Liver (tissue), 3 donors: ENCODE measurements around the gene RPL5.

Source experiments
- CTCF ChIP-seq: fragments of 150-350 bp; IDR thresholded peaks from 2 replicates; pipeline ENCODE4 v1.5.1; 2017; ENCODE audit warnings: improper control_type of control experiment, low read depth, low read length; ENCODE audit not compliant: missing input control
- GABPA ChIP-seq, 2 donors: IDR thresholded peaks in 1 of 2; conservative IDR thresholded peaks in 1 of 2; 2 replicates each; pipeline ENCODE4 v1.6.1; 2016; ENCODE audit warnings: antibody characterized with exemption in 2 of 2, mild to moderate bottlenecking in 1 of 2, moderate library complexity in 1 of 2
- MAX ChIP-seq: IDR thresholded peaks from 2 replicates; pipeline ENCODE4 v1.6.1; 2016; ENCODE audit warnings: antibody characterized with exemption
- RXRA ChIP-seq, 2 donors: IDR thresholded peaks; 2 replicates each; pipeline ENCODE4 v1.6.1; 2017 to 2018; ENCODE audit warnings: antibody characterized with exemption in 2 of 2, mild to moderate bottlenecking in 1 of 2
- SP1 ChIP-seq: IDR thresholded peaks from 2 replicates; pipeline ENCODE4 v1.6.1; 2018; ENCODE audit warnings: antibody characterized with exemption, mild to moderate bottlenecking
- YY1 ChIP-seq: IDR thresholded peaks from 2 replicates; pipeline ENCODE4 v1.6.1; 2016; ENCODE audit warnings: antibody characterized with exemption, mild to moderate bottlenecking
- TF ChIP-seq, protein P1 (sequence below): IDR thresholded peaks from 2 replicates; pipeline ENCODE4 v1.6.1; 2016; ENCODE audit warnings: antibody characterized with exemption, mild to moderate bottlenecking
- donor health status: healthy.
- donor health status: healthy.

DNA sequence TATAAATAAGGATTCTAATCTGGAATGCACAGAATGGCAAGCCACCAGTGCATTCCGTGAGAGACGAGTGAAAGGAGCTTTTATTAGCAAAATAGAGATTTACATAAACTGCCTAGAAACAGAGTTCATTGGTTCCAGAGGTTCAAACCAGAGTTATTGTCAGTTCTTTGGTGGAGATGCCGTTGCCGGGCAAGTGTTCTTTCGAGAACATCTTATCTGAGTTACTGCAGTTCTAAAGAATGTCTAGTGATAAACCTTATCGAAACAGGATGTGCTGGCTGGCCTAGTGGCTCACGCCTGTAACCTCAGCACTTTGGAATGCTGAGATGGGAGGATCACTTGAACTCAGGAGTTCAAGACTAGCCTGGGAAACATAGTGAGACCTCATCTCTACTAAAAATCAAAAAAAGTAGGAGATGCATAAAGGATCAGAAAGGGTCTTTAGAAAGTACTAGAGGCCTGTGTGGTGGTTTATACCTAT, 27.1 kb upstream of the RPL5 start:
- TF ChIP-seq CTCF: no peak
- TF ChIP-seq YY1: no peak
- peak; percentile 22 to 23 for TF ChIP-seq RXRA (IDR thresholded peaks at IDR 0.05)
- TF ChIP-seq MAX: no peak
- TF ChIP-seq SP1: peak; percentile 47
- TF ChIP-seq, protein P1, sequence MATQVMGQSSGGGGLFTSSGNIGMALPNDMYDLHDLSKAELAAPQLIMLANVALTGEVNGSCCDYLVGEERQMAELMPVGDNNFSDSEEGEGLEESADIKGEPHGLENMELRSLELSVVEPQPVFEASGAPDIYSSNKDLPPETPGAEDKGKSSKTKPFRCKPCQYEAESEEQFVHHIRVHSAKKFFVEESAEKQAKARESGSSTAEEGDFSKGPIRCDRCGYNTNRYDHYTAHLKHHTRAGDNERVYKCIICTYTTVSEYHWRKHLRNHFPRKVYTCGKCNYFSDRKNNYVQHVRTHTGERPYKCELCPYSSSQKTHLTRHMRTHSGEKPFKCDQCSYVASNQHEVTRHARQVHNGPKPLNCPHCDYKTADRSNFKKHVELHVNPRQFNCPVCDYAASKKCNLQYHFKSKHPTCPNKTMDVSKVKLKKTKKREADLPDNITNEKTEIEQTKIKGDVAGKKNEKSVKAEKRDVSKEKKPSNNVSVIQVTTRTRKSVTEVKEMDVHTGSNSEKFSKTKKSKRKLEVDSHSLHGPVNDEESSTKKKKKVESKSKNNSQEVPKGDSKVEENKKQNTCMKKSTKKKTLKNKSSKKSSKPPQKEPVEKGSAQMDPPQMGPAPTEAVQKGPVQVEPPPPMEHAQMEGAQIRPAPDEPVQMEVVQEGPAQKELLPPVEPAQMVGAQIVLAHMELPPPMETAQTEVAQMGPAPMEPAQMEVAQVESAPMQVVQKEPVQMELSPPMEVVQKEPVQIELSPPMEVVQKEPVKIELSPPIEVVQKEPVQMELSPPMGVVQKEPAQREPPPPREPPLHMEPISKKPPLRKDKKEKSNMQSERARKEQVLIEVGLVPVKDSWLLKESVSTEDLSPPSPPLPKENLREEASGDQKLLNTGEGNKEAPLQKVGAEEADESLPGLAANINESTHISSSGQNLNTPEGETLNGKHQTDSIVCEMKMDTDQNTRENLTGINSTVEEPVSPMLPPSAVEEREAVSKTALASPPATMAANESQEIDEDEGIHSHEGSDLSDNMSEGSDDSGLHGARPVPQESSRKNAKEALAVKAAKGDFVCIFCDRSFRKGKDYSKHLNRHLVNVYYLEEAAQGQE: no peak
- no peak for TF ChIP-seq GABPA (IDR thresholded peaks at IDR 0.05 in 1 of 2, conservative IDR thresholded peaks at IDR 0.05 in 1 of 2)
